Erythroblast (primary cell): Measurements from ENCODE around the gene SPPL2B.

ENCODE experiments used
- GATA1 ChIP-seq: IDR thresholded peaks from 2 replicates; pipeline ENCODE4 v1.6.1; 2011; ENCODE audit warnings: low read depth, mild to moderate bottlenecking, control low read depth, low read length, moderate library complexity
- POLR2A ChIP-seq: IDR thresholded peaks from 2 replicates; pipeline ENCODE4 v1.6.1; 2011; ENCODE audit warnings: mild to moderate bottlenecking, low read length

- TF ChIP-seq POLR2A = no peak
- no peak for TF ChIP-seq GATA1
Observed at GRCh38 chr19:2394442-2395292, 66.2 kb downstream of the SPPL2B start.
